PFSK-1 (cell line): ENCODE measurements around the gene FRMD3.

Experiments used
- FOXP2 ChIP-seq: optimal IDR thresholded peaks from 2 replicates; pipeline ENCODE3; 2011; ENCODE audit warnings: borderline replicate concordance, control low read depth, inconsistent platforms; ENCODE audit not compliant: insufficient read depth; ENCODE audit errors: extremely low read length, extremely low read depth
- POLR2AphosphoS5 ChIP-seq: IDR thresholded peaks from 2 replicates; pipeline ENCODE4 v1.6.1; 2012; ENCODE audit warnings: low read depth, mild to moderate bottlenecking, control low read depth, low read length, moderate library complexity
- REST ChIP-seq, 2 experiments: IDR thresholded peaks; 2 replicates each; pipeline versions ENCODE4 v1.6.1 to v1.8.0; 2011 to 2012; ENCODE audit warnings: low read depth in 2 of 2, low read length in 2 of 2, control low read depth in 1 of 2, inconsistent platforms in 1 of 2, mild to moderate bottlenecking in 1 of 2, moderate library complexity in 1 of 2; ENCODE audit not compliant: insufficient read depth in 1 of 2
- SIN3A ChIP-seq: IDR thresholded peaks from 2 replicates; pipeline ENCODE4 v1.6.1; 2012; ENCODE audit warnings: mild to moderate bottlenecking, low read length, moderate library complexity, borderline replicate concordance; ENCODE audit not compliant: insufficient read depth
- TAF1 ChIP-seq: IDR thresholded peaks from 2 replicates; pipeline ENCODE4 v1.6.1; 2012; ENCODE audit warnings: low read length, control low read depth, borderline replicate concordance; ENCODE audit not compliant: insufficient read depth

Gene FRMD3

GRCh38 chr9:83430681-83431080 lies 107.5 kb downstream of the FRMD3 start:
- TF ChIP-seq SIN3A (no peak), FOXP2 (no peak), REST (IDR thresholded peaks at IDR 0.05; ENCODE audit: insufficient read depth in 1 of 2, low read depth in 2 of 2, low read length in 2 of 2) (no peak), TAF1 (no peak), POLR2AphosphoS5 (no peak)

GRCh38 chr9:83429229-83429628 lies 109.0 kb downstream of the FRMD3 start:
- TF ChIP-seq REST (IDR thresholded peaks at IDR 0.05; ENCODE audit: insufficient read depth in 1 of 2, low read depth in 2 of 2, low read length in 2 of 2) (no peak), TAF1 (no peak), POLR2AphosphoS5 (no peak), FOXP2 (no peak), SIN3A (no peak)

- no peak for TF ChIP-seq FOXP2
- TF ChIP-seq POLR2AphosphoS5: no peak
- TF ChIP-seq TAF1: no peak
- no peak for TF ChIP-seq REST (IDR thresholded peaks at IDR 0.05; ENCODE audit: insufficient read depth in 1 of 2, low read depth in 2 of 2, low read length in 2 of 2)
- no peak for TF ChIP-seq SIN3A
Measured at GRCh38 chr9:83425240-83425639, 113.0 kb downstream of the FRMD3 start.

GRCh38 chr9:83424831-83425230 lies 113.4 kb downstream of the FRMD3 start:
- no peak for TF ChIP-seq SIN3A
- no peak for TF ChIP-seq TAF1
- TF ChIP-seq POLR2AphosphoS5: no peak
- TF ChIP-seq REST (IDR thresholded peaks at IDR 0.05; ENCODE audit: insufficient read depth in 1 of 2, low read depth in 2 of 2, low read length in 2 of 2): no peak
- no peak for TF ChIP-seq FOXP2

GRCh38 chr9:83423815-83424707 lies 114.1 kb downstream of the FRMD3 start:
- TF ChIP-seq TAF1 (no peak), POLR2AphosphoS5 (no peak), REST (IDR thresholded peaks at IDR 0.05; ENCODE audit: insufficient read depth in 1 of 2, low read depth in 2 of 2, low read length in 2 of 2) (no peak), FOXP2 (no peak), SIN3A (no peak)
